NCI-H82 (cell line): ENCODE results near the gene NEURL4.

ENCODE experiments used
- DNase-seq: peaks from one replicate; lab custom pipeline; 2025; lab: John Stamatoyannopoulos, UW

NEURL4 gene

DNA sequence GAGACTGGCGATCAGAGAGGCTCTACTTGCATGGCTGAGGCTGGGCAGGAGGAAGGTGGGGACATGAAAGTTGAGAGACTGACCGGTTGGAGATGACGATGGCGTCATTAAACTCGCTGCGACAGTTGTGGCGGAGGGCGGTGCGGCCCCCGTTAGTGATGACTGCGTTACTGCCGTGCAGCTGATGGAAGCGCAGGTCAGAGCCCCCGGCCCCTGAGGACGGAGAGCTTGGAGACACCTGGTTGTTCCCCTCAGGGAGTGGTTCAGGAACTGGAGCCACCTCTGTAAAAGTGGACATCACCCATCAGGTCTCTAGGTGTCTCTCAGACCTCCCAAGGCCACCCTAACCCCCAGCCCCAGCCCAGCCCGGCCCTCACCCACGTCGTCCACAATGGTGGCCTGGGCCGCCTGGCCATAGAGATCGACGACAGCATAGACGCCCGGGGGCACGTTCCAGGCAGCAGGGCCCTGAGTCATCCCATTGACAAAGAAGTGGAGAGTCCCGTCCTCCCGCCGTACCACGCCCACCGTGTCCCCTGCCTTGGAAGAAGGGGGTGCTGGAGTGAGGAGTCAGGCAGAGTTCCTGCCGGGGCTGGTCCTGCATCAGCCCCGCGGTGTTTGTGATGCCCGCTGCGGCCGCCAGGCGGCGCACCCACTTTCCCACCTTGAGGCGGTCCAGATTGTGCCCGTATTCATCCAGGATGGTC is 5.3 kb downstream of the NEURL4 start:
- DNase-seq, result peak; percentile 64

GRCh38 chr17:7322520-7323194 is 6.5 kb downstream of the NEURL4 start:
- DNase-seq, result no peak

- no peak for DNase-seq
These were observed 7.7 kb downstream of the NEURL4 start for GRCh38 chr17:7321466-7321865.

DNA sequence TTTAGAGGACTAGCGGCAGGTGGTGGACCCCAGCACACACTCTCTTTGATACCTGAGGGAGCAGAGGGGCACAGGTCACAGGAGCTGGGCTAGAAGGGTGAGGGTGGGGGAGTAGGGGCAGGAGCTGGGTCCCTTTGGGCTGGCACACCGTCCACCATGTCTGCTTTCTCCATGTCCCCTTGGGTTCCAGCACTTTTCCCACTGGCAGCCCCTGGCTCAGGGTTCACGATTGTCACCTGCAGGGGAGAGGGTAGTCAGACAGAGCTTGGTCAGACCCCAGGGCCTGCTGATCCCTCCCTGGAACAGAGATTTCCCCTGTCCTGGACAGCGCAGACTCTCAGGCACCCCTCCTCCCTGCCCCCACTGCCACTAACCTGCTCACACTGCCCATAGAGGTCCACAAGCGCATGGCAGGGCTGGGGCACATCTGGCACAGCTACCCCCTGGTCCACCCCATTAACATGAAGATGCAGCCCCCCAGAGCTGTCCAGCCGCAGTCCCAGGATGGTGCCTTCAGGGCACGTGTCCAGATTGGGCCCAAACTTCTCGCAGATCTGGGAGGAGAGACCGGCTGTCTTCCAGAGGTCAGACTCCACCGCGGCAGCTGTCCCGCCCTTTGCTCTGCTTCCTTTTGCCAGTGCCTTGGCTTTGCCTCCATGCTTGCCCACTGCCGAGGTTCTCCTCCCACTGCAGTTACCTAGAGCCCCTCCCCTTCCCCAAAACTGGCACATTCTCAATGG is 10.8 kb downstream of the NEURL4 start:
- DNase-seq, result no peak

- no peak for DNase-seq
These were observed 11.9 kb downstream of the NEURL4 start for GRCh38 chr17:7317161-7317803.

DNA sequence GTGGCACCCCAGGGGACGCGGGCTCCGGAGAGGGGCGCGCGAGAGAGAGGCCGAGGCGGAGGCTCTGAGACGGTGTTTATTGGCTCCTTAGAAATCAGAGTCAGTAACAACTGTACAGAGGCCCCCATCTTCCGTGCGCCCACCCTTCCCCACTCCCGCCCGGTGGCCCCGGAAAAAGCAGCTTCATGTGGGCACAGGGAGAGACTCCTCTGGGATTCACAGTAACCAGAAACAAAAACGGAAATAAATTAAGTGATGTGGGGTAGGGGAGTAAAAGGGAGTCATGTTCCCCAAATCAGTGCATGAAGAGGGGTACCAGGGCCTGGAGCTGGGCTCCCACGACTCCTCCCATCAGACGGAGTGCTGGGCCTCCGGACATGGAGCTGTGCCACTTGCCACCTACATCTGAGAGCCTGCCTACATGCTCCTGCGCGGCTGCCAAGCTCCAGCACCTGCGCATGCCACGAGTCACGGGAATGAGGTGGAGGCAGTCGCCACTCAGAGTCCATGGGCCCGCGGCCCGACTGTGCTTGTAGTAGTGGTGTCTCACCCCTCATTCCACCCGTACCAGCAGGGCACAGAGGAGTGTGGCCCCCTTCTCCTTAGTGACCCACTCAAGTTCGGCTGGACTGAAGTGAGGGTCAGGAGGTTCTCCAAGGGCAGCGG is 13.4 kb downstream of the NEURL4 start:
- peak; percentile 39 for DNase-seq

DNA sequence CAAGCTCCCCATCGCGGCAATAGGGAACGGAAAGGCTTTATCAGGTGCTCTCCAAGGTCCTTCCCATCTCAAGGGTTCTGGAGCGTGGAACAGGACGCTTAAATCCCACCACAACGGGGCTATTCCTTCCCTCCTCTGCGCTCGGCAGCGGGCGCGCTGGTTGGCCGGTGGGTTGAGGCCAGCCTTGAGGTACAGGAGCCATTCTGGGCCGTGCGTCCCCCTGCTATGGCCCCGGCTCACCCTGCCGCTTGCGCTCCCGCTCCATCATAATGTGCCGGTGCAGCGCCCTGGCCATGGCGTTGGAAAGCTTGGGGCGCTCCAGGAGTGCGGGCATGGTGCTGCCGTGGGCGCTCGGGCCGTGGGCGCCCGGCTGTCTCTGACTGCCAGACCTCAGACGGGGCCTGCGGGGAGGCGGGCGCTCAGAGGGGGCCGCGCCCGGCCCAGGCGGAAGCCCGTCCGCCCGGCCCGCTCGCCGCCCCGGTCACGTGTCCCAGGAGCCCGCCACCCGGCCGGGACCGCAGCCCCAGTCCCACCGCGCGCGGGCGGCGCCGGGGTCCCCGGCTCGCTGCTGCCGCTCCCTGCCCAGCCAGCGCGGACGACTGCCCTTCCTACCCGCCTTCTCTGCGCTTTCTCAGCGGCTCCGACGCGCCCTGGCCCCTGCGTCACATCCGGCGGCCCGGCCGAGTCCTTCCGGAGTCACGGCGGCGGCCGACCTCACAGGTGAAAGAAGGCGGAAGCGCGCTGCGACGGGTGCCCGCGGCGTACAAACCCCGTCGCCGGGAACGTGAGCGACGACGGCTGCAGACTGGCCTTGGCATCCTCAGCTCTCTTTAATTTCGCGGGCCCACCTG is 14.2 kb downstream of the NEURL4 start, which contains the start of gene GPS2:
Gene GPS2 (minus strand): TSS at position 642 of the 851 bp plus-strand sequence. CDS start 308 bp downstream, at position 334.
- peak; percentile 93 for DNase-seq

DNA sequence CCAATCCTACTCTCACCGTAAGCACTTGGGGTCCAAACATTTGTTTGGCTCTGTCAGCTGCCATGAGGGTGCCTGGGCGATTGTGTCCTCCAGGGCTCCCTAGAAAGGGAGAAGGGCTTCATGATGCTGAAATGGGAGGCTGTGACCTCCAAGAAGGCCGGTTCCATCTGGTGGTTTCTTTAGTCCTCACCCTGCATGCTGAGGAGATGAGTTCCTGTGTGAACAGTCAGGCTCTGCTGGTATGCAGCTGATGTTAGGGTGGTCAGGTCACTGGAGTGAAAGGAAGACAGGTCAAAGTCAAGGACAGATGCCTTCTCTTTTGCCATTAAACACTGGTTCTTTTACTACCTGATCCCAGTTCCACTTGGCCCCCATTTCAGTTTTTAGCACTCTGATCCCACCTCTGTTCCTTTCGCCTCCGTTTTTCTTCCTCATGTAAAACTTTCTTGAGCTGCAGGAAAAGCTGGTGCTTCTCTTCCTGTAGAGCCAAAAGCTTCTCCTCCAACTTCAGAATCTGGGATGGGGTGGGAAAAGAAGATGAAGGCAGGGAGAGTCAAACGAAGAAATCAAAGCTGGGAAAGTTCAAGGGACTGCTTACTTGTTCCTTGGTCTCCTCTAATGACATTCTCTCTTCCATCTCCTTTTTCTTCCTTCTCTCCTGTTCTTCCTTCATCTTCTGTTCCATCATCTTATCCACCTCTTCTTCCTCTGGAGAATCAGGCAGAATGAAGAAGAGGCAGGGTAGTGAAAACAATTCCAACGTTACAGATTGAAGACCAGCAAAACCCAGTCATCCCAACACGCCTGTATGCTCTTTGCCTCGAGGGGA is 15.0 kb downstream of the NEURL4 start:
- DNase-seq, result peak; percentile 65

- peak; percentile 70 for DNase-seq
These were observed 15.8 kb downstream of the NEURL4 start for GRCh38 chr17:7313088-7313889.

- peak; percentile 53 for DNase-seq
These were observed 16.6 kb downstream of the NEURL4 start for GRCh38 chr17:7312432-7313087.

DNA sequence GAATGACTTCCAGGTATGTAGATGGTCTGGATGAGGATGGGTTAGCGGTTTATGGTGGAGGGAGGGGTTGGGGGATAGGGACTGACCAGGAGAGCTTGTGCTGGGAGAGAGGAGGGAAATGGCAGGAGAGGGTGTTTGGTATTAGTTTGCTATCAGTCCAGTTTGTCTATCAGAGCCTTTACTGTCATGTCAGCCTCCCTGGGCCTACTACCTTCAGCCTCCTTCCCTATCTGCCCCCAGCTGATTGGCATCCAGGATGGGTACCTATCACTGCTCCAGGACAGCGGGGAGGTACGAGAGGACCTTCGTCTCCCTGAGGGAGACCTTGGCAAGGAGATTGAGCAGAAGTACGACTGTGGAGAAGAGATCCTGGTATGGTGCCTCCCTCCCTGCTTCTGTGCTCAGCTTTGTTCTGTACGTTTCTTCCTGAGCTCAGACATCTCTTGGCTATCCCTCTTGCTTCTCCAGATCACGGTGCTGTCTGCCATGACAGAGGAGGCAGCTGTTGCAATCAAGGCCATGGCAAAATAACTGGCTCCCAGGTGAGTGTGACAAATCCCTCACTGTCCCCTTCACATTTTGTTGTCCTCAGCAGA is 17.9 kb downstream of the NEURL4 start:
- no peak for DNase-seq

DNA sequence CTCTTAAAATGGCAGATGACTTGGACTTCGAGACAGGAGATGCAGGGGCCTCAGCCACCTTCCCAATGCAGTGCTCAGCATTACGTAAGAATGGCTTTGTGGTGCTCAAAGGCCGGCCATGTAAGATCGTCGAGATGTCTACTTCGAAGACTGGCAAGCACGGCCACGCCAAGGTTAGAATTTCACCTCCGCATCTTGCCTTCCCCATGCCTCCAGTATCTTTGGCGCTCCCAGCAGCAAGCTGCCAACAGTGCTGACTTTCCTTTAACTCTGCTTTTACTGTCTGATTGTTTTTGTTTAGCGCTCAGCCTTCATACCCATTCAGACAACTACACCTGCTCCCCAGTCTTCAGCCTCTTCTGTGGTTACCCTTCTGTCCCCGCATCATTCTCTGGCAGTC is 19.5 kb downstream of the NEURL4 start:
- no peak for DNase-seq

- peak; percentile 90 for DNase-seq
These were observed 20.3 kb downstream of the NEURL4 start for GRCh38 chr17:7308625-7309433.

- DNase-seq, result peak; percentile 77
These were observed 21.2 kb downstream of the NEURL4 start for GRCh38 chr17:7307686-7308624.

DNA sequence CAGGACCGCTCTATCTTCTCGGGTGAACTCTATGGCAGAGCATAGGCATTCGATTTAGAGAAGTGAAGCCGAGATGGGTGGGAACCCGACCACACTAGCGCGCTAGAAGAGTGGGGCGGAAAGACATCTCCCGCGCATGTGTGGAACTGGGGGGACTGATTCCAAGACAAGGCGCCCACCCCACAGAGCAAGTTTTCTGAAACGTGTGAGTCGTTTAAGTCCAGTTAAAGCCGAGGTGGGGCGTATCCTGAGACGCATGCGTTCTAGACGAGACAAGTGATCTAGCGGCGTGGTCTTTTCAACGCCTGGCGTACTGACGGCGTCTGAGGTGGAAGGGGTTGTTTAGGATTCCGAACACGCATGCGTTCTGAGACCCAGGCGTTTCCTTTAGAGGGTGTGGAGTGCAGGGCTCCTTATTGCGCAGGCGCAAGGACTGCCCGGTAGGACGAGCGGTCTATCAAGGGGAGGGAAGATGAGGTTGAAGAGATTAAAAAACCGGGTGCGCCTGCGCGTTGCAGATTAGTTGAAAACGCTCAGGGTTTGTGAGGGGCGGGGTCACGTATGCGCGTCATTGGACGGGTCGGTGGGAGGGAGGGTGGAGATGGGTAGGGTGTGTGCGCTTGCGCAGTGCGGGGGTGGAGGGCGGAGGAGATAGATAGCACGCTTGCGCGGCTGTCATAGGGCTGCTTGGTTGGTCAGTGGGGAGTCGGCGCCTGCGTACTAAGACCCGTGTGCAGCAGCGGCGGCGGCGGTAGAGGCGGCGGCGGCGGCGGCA is 22.0 kb downstream of the NEURL4 start, which contains the start of gene EIF5A:
Gene EIF5A (plus strand): TSS at position 718 of the 775 bp plus-strand sequence. CDS start 2,008 bp downstream, outside the sequence.
- peak; percentile 100 for DNase-seq
